ENCODE measurements around the gene HSF2BP.
"Not testable (repeated sequence)": the region's sequence is repeated elsewhere in the genome, so short reads cannot be mapped to it uniquely, and the experiment has no call there.

The HSF2BP gene

GRCh38 chr21:43513023-43513422 is 146.3 kb downstream of the HSF2BP start:
- DNase-seq = not testable (repeated sequence)

DNA sequence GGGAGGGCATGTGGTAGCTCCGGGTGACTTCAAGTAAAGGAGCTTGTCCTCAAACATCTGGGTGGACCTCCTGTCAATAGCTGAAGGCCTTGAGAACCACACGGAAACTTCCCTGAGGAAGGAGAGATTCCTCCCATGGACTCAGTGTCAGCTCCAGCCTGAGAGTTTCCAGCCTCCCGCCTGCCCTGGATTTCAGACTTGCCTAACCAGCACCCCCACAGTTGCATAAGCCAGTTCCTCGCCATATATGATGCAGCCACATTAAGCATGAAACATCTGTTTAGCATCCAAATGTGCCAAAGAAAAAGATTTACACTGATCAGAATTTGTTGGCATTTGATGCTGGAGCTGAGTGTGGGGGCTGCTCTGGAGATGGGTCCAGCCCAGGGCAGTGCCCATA is 148.1 kb downstream of the HSF2BP start:
- DNase-seq = not testable (repeated sequence)

- not testable (repeated sequence) for DNase-seq
These were observed 148.6 kb downstream of the HSF2BP start for GRCh38 chr21:43510669-43511068.

- DNase-seq = not testable (repeated sequence)
These were observed 155.4 kb downstream of the HSF2BP start for GRCh38 chr21:43503892-43504291.

GRCh38 chr21:43503075-43503750 is 156.1 kb downstream of the HSF2BP start:
- DNase-seq = not testable (repeated sequence)

GRCh38 chr21:43502407-43503071 is 156.7 kb downstream of the HSF2BP start:
- not testable (repeated sequence) for DNase-seq

GRCh38 chr21:43498924-43499323 is 160.4 kb downstream of the HSF2BP start:
- DNase-seq = not testable (repeated sequence)

GRCh38 chr21:43498065-43498464 is 161.2 kb downstream of the HSF2BP start:
- not testable (repeated sequence) for DNase-seq

GRCh38 chr21:43494279-43495012 is 164.8 kb downstream of the HSF2BP start:
- not testable (repeated sequence) for DNase-seq

GRCh38 chr21:43493471-43493870 is 165.8 kb downstream of the HSF2BP start:
- DNase-seq = not testable (repeated sequence)

DNA sequence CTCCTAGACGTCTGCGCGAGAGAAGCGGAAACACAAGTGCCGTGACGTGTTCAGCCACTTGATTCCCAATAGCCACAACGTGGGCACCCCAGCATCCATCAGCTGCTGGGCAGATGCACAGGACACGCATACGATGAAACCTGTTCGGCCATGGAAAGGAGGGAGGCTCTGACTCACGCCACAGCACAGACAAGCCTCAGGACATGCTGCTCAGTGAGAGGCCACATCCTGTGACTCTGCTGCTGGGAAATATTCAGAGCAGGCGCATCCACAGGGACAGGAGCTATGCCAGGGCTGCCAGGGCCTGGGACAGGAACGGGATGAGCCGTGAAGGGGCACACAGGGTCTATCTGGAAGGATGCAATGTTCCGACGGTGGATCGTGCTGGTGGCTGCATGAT is 171.1 kb downstream of the HSF2BP start:
- DNase-seq = not testable (repeated sequence)

GRCh38 chr21:43486051-43486450 is 173.2 kb downstream of the HSF2BP start:
- not testable (repeated sequence) for DNase-seq

DNA sequence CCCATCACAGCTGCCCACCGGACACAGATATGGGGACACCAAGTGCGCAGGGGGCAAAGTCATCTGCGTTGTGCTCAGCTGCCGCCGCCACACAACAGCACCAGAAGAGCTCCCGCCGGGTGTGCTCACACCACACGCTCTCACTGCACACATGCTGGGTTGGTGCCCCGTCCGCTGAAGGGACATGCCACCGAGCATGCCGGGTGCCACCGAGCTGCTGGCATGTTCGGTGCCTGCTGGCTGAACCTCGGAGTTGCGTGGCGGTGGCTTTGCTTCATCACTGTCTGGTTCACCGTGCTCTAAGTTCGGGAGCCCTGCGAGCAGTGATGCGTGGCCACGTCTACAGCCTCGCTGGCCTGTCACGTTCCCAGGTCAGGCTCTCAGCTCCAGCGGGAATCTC is 174.3 kb downstream of the HSF2BP start:
- DNase-seq = not testable (repeated sequence)

DNA sequence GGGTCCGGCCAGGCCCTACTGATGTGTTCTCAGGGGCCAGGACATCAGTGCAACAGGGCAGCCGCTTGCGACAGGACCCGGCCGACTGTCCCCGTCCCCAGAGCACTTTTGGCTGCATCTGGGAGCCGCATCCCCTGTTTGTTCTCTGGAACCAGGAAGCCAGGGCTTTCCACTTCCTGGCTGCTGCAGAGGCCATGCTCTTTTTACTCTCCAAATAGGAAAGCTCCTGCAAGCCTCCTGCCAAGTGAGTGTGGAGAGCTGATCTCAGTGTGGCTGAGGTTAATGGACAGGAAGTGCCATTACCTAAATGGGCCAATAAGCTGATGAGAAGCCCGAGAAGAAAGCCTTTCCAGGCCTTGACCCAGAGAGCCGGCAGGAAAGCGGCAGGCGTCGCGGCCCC is 180.1 kb downstream of the HSF2BP start:
- not testable (repeated sequence) for DNase-seq
